HepG2 (cell line): ENCODE data around the gene PTH1R.

Experiments
- ARID3A ChIP-seq: IDR thresholded peaks from 2 replicates; pipeline ENCODE4 v1.6.1; 2012; ENCODE audit warnings: low read depth, low read length, improper control_type of control experiment
- CTCF ChIP-seq: sonication (generic); formaldehyde crosslinking; IDR thresholded peaks from 2 replicates; pipeline ENCODE4 v1.5.0; 2020; ENCODE audit warnings: mild to moderate bottlenecking, missing genetic modification reagents, moderate library complexity
- EZH2 ChIP-seq: conservative IDR thresholded peaks from 2 replicates; pipeline ENCODE4 v1.6.1; 2012; ENCODE audit warnings: mild to moderate bottlenecking, low read depth, low read length, moderate library complexity
- NFIC ChIP-seq: IDR thresholded peaks from 2 replicates; pipeline ENCODE4 v1.6.1; 2012; ENCODE audit warnings: mild to moderate bottlenecking, low read length, inconsistent platforms
- PAX8 ChIP-seq: sonication (generic); formaldehyde crosslinking; IDR thresholded peaks from 2 replicates; pipeline ENCODE4 v1.8.0; 2022; ENCODE audit warnings: mild to moderate bottlenecking, missing genetic modification reagents, borderline replicate concordance
- RAD21 ChIP-seq: fragments of 450-650 bp; formaldehyde crosslinking; IDR thresholded peaks from 2 replicates; pipeline ENCODE4 v1.5.0; 2020; ENCODE audit warnings: mild to moderate bottlenecking
- TFAP4 ChIP-seq: sonication (generic); IDR thresholded peaks from 2 replicates; pipeline ENCODE4 v1.6.1; 2016; ENCODE audit warnings: low read depth, borderline replicate concordance
- ZNF143 ChIP-seq: sonication (generic); formaldehyde crosslinking; IDR thresholded peaks from 2 replicates; pipeline ENCODE4 v1.4.0; 2020; ENCODE audit warnings: missing genetic modification reagents
- TF ChIP-seq, protein P1 (sequence below): sonication (generic); formaldehyde crosslinking; IDR thresholded peaks from 2 replicates; pipeline ENCODE4 v1.4.0; 2020; ENCODE audit warnings: mild to moderate bottlenecking, missing genetic modification reagents, borderline replicate concordance
- TF ChIP-seq, protein P2 (sequence below): sonication (generic); formaldehyde crosslinking; IDR thresholded peaks from 2 replicates; pipeline ENCODE4 v1.4.0; 2020; ENCODE audit warnings: missing genetic modification reagents

DNA sequence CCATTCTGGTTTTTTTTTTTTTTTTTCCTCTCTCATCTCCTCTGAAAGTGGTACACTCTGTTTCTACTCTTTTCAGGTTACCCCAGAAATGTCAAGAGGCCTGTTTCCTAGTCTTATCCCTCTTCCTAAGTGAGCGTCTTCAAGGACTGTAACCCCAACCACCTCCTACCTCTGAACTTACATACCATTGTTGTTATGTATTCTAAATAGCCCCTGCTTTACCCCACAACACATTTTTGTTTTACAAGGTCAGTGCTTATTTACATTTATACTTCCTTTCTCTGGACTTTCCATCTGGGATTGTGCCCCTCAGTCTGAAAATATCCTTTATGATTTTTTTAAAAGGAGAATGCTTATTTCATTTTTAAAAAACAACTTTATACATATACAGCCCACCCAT lies 38.8 kb downstream of the PTH1R start:
- TF ChIP-seq RAD21 (CRISPR knock-in tag) (no peak), NFIC (no peak), TFAP4 (no peak), CTCF (CRISPR knock-in tag) (no peak), ZNF143 (CRISPR knock-in tag) (no peak), EZH2 (no peak), ARID3A (no peak), PAX8 (CRISPR knock-in tag) (no peak)
- TF ChIP-seq, protein P1, sequence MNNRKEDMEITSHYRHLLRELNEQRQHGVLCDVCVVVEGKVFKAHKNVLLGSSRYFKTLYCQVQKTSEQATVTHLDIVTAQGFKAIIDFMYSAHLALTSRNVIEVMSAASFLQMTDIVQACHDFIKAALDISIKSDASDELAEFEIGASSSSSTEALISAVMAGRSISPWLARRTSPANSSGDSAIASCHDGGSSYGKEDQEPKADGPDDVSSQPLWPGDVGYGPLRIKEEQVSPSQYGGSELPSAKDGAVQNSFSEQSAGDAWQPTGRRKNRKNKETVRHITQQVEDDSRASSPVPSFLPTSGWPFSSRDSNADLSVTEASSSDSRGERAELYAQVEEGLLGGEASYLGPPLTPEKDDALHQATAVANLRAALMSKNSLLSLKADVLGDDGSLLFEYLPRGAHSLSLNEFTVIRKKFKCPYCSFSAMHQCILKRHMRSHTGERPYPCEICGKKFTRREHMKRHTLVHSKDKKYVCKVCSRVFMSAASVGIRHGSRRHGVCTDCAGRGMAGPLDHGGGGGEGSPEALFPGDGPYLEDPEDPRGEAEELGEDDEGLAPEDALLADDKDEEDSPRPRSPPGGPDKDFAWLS (CRISPR knock-in tag): no peak
- TF ChIP-seq, protein P2, sequence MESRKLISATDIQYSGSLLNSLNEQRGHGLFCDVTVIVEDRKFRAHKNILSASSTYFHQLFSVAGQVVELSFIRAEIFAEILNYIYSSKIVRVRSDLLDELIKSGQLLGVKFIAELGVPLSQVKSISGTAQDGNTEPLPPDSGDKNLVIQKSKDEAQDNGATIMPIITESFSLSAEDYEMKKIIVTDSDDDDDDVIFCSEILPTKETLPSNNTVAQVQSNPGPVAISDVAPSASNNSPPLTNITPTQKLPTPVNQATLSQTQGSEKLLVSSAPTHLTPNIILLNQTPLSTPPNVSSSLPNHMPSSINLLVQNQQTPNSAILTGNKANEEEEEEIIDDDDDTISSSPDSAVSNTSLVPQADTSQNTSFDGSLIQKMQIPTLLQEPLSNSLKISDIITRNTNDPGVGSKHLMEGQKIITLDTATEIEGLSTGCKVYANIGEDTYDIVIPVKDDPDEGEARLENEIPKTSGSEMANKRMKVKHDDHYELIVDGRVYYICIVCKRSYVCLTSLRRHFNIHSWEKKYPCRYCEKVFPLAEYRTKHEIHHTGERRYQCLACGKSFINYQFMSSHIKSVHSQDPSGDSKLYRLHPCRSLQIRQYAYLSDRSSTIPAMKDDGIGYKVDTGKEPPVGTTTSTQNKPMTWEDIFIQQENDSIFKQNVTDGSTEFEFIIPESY (CRISPR knock-in tag): no peak
